Fibroblast of the aortic adventitia (primary cell): ENCODE data around the gene CLSTN2. TPM values are rescaled to one million over a fixed set of nuclear protein-coding genes. Genes with fewer than 3 reads are reported as not detected.
A peak's percentile ranks its signal among the peaks of the same experiment; 100 is the strongest.

Experiments
- DNase-seq: peaks from one replicate; pipeline ENCODE4 v3.0.0-alpha.2; 2010; ENCODE audit warnings: low read depth
- H3K4me3 ChIP-seq: 2 replicates; pipeline ENCODE4 v1.5.1; 2011; ENCODE audit warnings: low read depth, mild to moderate bottlenecking, control low read depth, low read length, moderate library complexity
- total RNA-seq: library from RNA; depleted of rRNA; stranded (reverse); fragments of >200 nt; gene quantifications from 2 replicates; pipeline ENCODE4 v1.2.3, GENCODE V29; 2012; ENCODE audit warnings: low replicate concordance
- TF ChIP-seq, protein P1 (sequence below): IDR thresholded peaks from 2 replicates; pipeline ENCODE4 v1.5.1; 2011; ENCODE audit warnings: mild to moderate bottlenecking, low read length, control low read depth, inconsistent platforms; ENCODE audit not compliant: insufficient read depth

Gene CLSTN2
- total RNA-seq, 1 donor = 3.2 TPM

- TF ChIP-seq, protein P1, sequence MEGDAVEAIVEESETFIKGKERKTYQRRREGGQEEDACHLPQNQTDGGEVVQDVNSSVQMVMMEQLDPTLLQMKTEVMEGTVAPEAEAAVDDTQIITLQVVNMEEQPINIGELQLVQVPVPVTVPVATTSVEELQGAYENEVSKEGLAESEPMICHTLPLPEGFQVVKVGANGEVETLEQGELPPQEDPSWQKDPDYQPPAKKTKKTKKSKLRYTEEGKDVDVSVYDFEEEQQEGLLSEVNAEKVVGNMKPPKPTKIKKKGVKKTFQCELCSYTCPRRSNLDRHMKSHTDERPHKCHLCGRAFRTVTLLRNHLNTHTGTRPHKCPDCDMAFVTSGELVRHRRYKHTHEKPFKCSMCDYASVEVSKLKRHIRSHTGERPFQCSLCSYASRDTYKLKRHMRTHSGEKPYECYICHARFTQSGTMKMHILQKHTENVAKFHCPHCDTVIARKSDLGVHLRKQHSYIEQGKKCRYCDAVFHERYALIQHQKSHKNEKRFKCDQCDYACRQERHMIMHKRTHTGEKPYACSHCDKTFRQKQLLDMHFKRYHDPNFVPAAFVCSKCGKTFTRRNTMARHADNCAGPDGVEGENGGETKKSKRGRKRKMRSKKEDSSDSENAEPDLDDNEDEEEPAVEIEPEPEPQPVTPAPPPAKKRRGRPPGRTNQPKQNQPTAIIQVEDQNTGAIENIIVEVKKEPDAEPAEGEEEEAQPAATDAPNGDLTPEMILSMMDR = no peak
- H3K4me3 ChIP-seq = no peak overlapping the region
- no peak for DNase-seq
Measured at GRCh38 chr3:140018556-140018955, 83.6 kb downstream of the CLSTN2 start.

DNA sequence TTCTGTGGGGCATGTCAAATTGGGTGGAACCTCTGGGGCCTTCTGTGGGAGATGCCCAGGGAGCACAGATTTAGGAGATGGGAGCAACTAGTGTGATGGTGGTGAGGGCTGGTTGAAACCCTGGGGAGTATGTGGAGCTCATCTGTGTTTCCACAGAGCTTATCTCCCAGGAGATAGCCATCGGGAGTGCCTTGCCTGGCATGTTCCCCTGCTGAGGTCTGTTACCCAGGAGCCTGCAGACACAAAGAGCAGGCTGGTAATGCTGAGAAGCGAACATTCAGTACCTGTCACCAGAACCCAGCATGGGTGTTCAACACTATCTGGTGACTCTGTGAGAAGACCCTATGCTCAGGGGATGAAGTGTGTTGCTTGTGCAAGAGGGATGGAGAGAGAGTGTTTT, 85.0 kb downstream of the CLSTN2 start:
- DNase-seq = no peak
- TF ChIP-seq, protein P1 = no peak
- H3K4me3 ChIP-seq = no peak overlapping the region

GRCh38 chr3:140020541-140020940, 85.6 kb downstream of the CLSTN2 start:
- DNase-seq = no peak
- TF ChIP-seq, protein P1 = no peak
- no peak overlapping the region for H3K4me3 ChIP-seq

DNA sequence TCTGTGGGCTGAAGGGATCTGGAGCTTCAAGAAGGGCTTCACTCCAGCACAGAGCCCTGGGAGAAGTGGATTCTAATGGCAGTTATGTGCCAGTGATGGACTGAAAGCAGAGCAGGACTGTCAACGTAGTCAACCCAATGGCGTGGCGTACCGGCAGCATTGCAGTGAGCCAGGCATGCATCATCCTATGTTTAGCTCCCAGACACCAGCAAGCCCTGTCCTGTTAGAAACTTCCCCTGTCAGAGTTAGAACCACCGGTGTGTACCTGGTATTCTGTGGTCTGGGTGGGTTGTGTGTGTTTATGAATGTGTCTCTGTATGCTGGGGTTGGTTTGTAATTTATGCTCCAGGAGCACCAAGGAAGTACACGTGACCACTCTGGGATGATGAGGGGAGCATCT, 86.3 kb downstream of the CLSTN2 start:
- TF ChIP-seq, protein P1 = no peak
- H3K4me3 ChIP-seq = no peak overlapping the region
- no peak for DNase-seq

DNA sequence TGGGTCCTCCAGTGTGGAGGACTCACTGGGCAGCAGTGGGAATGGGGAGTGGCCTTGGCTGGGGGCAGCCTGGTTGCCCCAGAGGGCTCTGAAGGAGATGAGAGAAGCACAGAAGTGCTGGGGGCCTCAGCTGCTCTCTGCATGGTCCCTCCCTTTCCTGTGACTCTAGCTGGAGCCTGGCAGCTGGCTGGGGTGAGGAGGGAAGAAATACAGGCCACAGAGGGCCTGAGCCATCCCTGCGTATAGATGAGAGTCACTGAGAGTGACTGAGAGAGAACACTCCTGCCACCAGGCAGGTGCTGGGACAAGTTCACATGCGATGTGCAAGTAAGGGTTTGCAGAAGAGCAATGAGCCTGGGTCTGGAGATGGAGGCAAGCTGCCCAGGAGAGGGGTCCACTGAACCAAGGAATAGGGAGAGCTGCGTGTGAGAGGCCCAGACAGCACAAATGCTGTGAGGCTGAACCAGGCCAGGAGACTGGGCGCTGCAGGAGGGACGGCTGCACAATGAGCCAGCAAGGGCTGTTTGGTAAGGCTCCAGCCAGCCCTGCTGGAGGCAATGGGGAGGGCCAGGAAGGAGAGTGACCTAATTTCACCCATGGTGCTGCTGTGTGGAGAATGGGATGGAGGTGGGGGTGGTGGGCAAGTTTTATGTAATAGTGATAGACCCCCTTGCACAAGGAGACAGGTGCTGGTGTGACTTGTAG, 87.2 kb downstream of the CLSTN2 start:
- TF ChIP-seq, protein P1 = no peak
- no peak overlapping the region for H3K4me3 ChIP-seq
- no peak for DNase-seq

- TF ChIP-seq, protein P1 = no peak
- DNase-seq = peak; percentile 7
- H3K4me3 ChIP-seq = no peak overlapping the region
Measured at GRCh38 chr3:140023616-140024530, 88.9 kb downstream of the CLSTN2 start.
